Measurements from ENCODE around the gene AKNA.

AKNA gene

GRCh38 chr9:114387680-114388356 is at the start of gene AKNA:
Gene AKNA (minus strand): TSS chr9:114387982. CDS start chr9:114381333, 6,649 bp downstream.
- in situ Hi-C loops (cut with HindIII; ENCODE audit: low sequenced_read_pairs): no loop called here

DNA sequence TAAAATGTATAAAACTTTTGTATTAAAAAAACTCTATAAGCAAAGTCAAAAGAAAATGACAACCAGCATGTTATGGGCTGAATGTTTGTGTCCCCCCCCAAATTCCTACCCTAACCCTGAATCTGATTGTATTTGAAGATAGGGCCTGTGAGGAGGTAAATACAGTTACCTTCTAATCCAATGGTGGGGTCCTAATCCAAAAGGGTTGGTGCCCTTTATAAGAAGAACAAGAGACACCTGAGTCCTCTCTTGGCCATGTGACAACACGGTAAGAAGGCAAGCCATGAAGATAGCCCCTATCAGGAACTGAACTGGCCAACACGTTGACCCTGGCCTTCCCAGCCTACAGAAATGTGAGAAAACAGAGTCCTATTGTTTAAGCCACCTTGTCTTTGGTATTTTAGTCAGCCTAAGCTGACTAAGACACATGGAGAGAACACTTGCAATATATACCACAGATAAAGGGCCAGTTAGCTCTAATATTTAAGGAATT is 49.7 kb upstream of the AKNA start:
- in situ Hi-C loops (cut with HindIII; ENCODE audit: low sequenced_read_pairs): loop anchor here (25.0 kb wide), 1 partner anchor 575 kb away; no protein-coding TSS in a partner anchor

DNA sequence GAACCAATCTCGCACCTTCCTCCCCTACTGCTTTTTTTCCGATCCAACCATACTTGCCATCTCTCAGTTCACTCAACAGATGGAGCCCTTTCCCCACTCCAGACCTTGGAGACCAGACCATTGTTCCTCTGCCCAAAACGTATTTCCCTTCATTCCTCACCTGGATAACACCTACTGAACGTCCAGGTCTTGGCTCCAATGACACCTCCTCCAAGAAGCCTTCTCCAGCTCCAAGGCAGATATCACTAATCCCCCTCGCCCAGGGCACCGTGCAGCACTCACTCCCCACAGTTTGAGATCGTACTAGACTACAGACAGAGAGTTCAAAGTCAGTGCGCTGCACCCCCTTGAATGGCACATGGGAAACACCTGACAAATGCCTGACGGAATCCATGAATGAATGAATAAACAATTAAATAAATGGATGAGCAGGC is 47.1 kb upstream of the AKNA start:
- in situ Hi-C loops (cut with HindIII; ENCODE audit: low sequenced_read_pairs): loop anchor here (25.0 kb wide), 1 partner anchor 577 kb away; no protein-coding TSS in a partner anchor

DNA sequence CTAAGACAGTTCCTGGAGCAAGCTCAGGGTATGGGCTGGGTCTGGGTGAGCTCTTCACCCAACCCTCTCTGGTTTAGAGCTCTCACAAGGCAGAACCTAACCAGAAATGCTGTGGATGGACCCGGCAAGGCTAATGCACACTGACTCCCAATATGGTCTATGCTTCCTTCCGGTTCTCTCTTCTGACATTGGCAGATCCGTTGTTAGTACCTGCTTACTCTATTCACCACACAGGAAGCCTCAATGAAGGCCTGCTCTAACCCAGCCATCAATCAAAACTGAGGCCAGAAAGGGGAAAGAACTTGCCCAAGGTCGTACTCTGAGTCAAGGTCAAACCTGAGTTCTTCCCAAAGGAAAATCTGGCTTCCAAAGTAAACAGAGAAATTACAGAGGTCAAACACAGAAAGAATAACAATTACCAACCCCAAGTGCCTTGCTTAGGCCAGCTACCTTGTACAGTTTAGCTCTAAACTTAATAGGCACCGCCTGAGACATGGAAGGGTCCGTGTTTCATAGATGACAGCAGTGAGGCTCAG is 46.0 kb upstream of the AKNA start:
- in situ Hi-C loops (cut with HindIII; ENCODE audit: low sequenced_read_pairs): loop anchor here (25.0 kb wide), 1 partner anchor 579 kb away; no protein-coding TSS in a partner anchor

GRCh38 chr9:114433086-114433485 is 45.3 kb upstream of the AKNA start:
- in situ Hi-C loops (cut with HindIII; ENCODE audit: low sequenced_read_pairs): loop anchor here (25.0 kb wide), 1 partner anchor 579 kb away; no protein-coding TSS in a partner anchor

GRCh38 chr9:114432323-114433067 is 44.7 kb upstream of the AKNA start:
- in situ Hi-C loops (cut with HindIII; ENCODE audit: low sequenced_read_pairs): loop anchor here (25.0 kb wide), 1 partner anchor 580 kb away; no protein-coding TSS in a partner anchor

DNA sequence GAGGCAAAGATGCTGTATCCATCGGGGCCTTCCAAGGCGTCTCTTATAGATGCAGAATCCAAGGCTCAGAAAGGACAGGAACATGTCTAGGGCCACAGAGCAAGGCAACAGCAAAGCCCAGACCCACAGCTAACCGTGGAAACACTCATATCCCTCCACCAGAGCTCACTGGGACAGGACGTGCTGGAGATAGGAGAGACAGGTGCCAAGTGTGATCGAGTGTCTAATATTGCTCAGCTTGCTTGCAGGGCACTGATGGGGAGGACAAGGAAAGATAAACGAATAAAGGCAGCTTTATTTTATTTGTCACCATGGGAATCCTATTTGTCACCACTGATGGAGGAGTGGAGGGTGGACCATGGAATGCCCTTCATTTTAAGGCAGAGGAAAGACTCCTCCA is 44.0 kb upstream of the AKNA start:
- in situ Hi-C loops (cut with HindIII; ENCODE audit: low sequenced_read_pairs): loop anchor here (25.0 kb wide), 1 partner anchor 581 kb away; no protein-coding TSS in a partner anchor

DNA sequence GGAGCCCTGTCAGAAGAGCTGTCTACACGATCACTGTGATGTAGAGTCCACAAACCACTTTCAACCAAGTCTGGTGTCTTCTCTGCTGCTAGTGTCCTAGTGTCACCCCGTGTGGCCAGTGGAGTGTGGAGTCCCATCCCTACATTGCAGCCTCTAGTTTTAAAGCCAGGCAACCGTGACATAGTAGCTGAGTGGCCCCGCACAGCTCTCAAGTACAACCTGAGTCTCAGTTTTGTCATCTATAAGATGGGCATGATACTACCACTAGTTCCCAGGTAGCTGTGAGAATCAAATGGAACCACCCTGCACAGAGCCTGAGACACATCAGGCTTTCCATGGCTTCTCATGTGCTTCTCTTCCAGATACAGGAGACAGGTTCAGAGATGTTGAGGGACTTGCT is 43.2 kb upstream of the AKNA start:
- in situ Hi-C loops (cut with HindIII; ENCODE audit: low sequenced_read_pairs): loop anchor here (25.0 kb wide), 1 partner anchor 581 kb away; no protein-coding TSS in a partner anchor

GRCh38 chr9:114430457-114430856 is 42.7 kb upstream of the AKNA start:
- in situ Hi-C loops (cut with HindIII; ENCODE audit: low sequenced_read_pairs): loop anchor here (25.0 kb wide), 1 partner anchor 582 kb away; no protein-coding TSS in a partner anchor

- in situ Hi-C loops (cut with HindIII; ENCODE audit: low sequenced_read_pairs): loop anchor here (5.0 to 25.0 kb wide), 2 partner anchors 98 to 583 kb away; no protein-coding TSS in a partner anchor
Measured at GRCh38 chr9:114429488-114429887, 41.7 kb upstream of the AKNA start.

DNA sequence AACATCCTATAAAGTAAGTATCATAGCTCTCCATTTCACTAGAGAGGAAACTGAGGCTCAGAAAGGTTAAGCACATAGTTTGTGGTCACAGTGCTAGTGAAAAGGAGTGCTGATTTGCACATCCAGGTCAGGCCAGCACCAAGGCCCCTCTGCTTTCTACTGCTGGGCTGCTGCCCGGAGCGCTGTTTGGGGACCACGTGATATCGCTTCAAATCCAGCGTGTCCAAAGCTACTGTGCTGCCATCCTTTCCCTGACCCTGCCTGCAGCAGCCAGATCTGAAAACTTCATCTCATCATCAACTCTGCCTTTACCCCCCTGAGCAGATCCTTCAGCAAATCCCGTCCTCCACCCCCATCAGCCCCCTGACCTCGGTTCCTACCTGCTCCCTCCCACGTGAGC is 40.7 kb upstream of the AKNA start:
- in situ Hi-C loops (cut with HindIII; ENCODE audit: low sequenced_read_pairs): loop anchor here (5.0 to 25.0 kb wide), 2 partner anchors 99 to 584 kb away; no protein-coding TSS in a partner anchor

DNA sequence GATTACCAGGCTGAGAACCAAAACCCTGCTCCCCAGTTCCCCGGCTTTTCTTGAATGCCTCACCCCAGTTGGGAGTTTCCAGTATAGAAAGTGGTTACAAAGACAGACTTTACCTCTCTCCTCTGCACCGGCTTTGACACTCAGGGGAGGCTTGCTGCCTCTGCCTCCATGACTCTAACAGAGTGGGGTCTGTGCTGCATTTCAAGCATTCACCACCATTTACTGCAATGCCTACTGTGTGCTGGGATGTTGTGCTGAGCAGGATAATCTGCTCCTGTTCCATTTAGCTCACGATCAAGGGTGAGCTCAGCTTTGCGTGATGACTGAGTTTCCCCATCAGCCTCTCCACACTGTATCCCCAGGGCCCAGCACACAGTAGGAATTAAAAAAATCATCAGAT is 39.9 kb upstream of the AKNA start:
- in situ Hi-C loops (cut with HindIII; ENCODE audit: low sequenced_read_pairs): loop anchor here (5.0 to 25.0 kb wide), 2 partner anchors 100 to 585 kb away; no protein-coding TSS in a partner anchor

DNA sequence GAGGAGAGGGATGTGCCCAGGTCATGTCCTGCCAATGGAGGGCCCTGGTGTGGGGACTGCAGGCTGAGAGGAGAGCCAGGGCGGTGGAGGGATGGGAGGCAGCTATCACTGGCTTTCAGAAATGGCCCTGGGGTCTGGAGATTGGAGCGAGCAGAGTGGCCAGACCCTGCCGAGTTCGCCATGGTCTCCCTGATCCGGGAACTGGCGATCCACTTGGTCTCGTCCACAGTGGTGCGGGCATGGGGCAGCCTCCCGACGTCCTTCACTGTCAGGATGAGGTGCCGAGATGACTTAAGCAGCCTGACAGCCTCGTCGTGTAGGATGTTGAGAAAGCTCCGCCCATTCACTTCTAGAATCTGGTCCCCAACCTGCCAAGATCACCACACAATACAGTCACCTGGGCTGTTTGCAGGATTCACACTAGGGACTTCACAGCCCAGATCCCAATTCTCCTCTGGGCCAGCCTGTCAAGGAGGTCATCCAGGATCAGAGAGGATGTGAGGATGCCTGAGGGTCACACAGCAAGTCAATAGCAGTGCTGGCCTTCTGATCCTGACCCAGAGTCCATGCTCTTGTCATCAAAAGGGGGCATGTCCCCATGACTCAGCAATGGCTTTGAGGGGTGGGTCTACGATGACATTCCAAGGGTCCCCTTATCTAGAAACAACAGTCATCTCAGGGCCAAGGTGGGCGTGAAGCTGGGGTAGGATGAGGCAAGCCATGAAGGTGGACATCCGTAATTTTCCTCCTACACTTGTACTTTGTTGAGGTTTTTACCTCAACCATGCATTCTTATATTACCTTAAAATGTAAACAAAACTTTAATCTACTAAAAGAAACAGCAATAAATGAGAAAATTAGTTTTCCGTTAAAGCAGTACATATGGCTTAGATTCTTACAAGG is 38.5 kb upstream of the AKNA start:
- in situ Hi-C loops (cut with HindIII; ENCODE audit: low sequenced_read_pairs): loop anchor here (5.0 to 25.0 kb wide), 2 partner anchors 101 to 586 kb away; no protein-coding TSS in a partner anchor

DNA sequence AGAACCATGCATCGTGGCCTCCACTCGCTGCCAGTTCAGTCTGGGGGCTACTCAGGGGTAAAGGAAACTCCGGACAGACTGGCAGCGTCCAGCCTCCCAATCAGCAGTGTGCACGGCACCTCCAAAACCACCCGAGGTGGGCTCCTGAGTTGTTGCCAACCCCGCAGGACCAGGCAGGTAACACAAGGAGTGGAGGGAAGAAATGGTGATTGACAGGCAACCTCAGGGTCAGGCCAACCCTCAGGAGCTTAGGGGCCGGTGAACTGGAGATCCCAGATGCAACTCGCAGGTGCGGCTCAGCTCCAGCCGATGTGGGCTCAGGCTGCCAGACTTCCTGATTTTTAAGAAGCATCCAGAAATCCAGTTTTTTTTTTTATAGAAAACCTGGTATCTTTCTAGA is 37.3 kb upstream of the AKNA start:
- in situ Hi-C loops (cut with HindIII; ENCODE audit: low sequenced_read_pairs): loop anchor here (5.0 to 25.0 kb wide), 2 partner anchors 102 to 587 kb away; no protein-coding TSS in a partner anchor

- in situ Hi-C loops (cut with HindIII; ENCODE audit: low sequenced_read_pairs): no loop called here
Measured at GRCh38 chr9:114424126-114424525, 36.3 kb upstream of the AKNA start.

DNA sequence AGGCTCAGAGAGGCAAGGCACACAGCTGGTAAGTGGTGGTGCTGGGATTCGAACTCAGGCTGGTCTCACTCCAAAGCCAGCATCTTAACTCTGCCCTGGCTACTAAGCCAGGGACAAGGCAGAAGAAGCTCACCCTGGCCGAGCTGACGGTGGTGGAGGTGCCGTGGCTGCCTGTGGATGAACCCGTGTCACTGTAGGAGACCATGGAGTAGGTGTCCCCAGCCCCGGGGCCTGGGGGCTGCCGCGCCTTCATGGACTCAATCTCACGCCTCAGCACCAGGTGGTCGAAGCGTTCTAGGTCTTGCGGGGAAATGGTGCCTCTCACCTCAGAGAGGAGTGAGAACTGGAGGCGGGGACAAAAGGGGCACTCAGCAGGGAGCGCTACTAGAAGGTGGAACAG is 35.4 kb upstream of the AKNA start:
- in situ Hi-C loops (cut with HindIII; ENCODE audit: low sequenced_read_pairs): no loop called here

DNA sequence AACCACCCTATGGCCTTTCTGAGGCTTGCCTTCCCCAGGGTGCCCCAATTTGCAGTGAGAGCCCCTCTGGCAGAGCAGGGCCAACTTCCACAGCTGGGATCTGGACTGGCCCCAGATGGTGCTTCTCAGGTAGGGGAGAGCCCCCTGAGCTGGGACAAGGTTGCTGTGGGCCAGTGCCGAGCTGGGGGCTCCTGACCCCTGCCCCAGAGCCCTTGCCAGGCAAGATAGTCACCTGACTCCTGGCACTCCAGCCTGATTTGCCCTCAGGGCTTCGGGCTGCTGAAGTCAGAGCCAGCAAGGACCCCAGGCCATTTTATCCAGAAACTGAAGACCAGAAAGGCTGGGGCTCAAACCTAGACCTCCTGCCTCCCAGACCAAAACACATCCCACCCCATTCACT is 33.4 kb upstream of the AKNA start:
- in situ Hi-C loops (cut with HindIII; ENCODE audit: low sequenced_read_pairs): no loop called here

GRCh38 chr9:114419796-114420195 is 32.0 kb upstream of the AKNA start:
- in situ Hi-C loops (cut with HindIII; ENCODE audit: low sequenced_read_pairs): no loop called here

DNA sequence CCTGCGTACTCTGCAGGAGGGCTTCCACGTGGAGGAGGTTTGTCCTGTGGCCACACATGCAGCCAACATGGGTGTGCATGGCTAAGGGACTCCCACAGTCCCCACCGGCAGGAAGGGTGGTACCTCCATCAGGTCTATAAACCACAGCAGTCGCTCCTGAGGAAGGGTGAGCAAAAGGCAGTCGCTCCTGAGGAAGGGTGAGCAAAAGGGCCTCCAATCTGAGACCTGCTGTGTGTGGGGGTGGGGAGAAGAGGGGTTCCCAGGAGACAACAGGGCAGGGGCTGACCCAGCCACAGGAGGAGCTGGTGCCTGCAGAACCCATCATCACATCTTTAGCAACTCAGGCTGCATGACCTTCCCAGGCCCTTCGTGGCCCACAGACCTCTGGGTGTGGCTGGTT is 30.3 kb upstream of the AKNA start:
- in situ Hi-C loops (cut with HindIII; ENCODE audit: low sequenced_read_pairs): no loop called here

DNA sequence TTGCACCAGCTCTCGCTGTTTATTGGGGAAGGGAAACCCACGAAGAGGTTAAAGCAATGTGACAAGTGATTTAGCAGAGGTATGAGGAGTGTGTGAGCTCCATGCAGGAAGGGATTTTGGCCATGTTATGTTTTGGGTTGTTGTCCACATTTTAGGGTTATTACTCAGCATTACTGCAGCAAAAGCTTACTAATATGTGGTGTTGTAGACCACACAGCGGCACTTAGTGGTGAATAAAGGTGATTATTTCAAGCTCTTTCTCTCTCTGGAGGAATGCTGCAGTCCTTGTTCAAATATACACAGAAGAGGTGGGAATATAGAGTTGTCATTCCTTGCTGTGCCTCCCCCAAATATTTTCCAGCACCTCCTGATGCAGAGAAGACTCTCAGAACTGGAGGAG is 29.7 kb upstream of the AKNA start:
- in situ Hi-C loops (cut with HindIII; ENCODE audit: low sequenced_read_pairs): no loop called here
